Parathyroid adenoma (tissue), 2 donors: ENCODE data around the gene CEP164.

Experiments
- H2AFZ ChIP-seq: fragments of 300-600 bp; sonication (generic); one replicate; pipeline ENCODE4 v1.7.0; 2017; ENCODE audit warnings: antibody characterized with exemption, mild to moderate bottlenecking
- H3K27ac ChIP-seq: fragments of 300-600 bp; sonication (generic); one replicate; pipeline ENCODE4 v1.7.0; 2017
- H3K27me3 ChIP-seq: fragments of 300-600 bp; sonication (generic); one replicate; pipeline ENCODE4 v1.7.0; 2017; ENCODE audit warnings: low read length; ENCODE audit not compliant: control insufficient read depth, insufficient read depth
- H3K36me3 ChIP-seq: fragments of 300-600 bp; sonication (generic); one replicate; pipeline ENCODE4 v1.7.0; 2017; ENCODE audit warnings: low read length; ENCODE audit not compliant: control insufficient read depth, insufficient read depth
- H3K4me1 ChIP-seq: fragments of 300-600 bp; sonication (generic); one replicate; pipeline ENCODE4 v1.7.0; 2017; ENCODE audit warnings: control low read depth
- H3K4me2 ChIP-seq: fragments of 300-600 bp; sonication (generic); one replicate; pipeline ENCODE4 v1.7.0; 2017; ENCODE audit warnings: low read length
- H3K4me3 ChIP-seq: fragments of 300-600 bp; sonication (generic); one replicate; pipeline ENCODE4 v1.7.0; 2017; ENCODE audit warnings: low read depth, low read length
- H3K79me2 ChIP-seq: fragments of 300-600 bp; sonication (generic); one replicate; pipeline ENCODE4 v1.7.0; 2017; ENCODE audit warnings: control low read depth
- H3K9ac ChIP-seq: fragments of 300-600 bp; sonication (generic); one replicate; pipeline ENCODE4 v1.7.0; 2017; ENCODE audit warnings: mild to moderate bottlenecking
- H3K9me3 ChIP-seq: fragments of 300-600 bp; sonication (generic); one replicate; pipeline ENCODE4 v1.7.0; 2017; ENCODE audit warnings: low read length; ENCODE audit not compliant: control insufficient read depth
- TF ChIP-seq, protein P1 (sequence below): fragments of 300-600 bp; sonication (generic); IDR thresholded peaks from one replicate; pipeline ENCODE4 v1.7.0; 2017; ENCODE audit warnings: antibody characterized with exemption, mild to moderate bottlenecking
- donor health status: primary hyperparathyroidism.

Gene CEP164

DNA sequence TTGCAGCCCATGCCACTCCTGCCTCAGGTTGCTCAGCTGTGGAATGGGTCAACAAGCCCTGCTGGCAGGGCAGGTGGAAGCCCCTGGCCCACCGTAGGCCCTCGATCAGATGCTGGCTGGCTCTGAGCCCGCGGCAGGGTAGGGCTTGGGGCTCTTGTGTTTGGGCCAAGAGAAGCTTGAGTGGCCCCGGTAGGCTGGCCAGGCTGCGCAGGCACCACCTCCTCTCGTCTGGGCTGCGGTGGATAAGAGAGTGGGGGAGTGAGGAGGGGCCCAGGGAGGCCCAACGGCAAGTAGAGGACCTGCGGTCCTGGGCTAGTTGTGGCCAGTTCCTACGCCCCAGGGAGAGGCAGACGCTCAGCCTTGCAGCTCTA lies 115.2 kb downstream of the CEP164 start:
- Histone ChIP-seq H3K27ac (no peak overlapping the region), H3K9me3 (no peaks in the 10 kb centered on the region)

DNA sequence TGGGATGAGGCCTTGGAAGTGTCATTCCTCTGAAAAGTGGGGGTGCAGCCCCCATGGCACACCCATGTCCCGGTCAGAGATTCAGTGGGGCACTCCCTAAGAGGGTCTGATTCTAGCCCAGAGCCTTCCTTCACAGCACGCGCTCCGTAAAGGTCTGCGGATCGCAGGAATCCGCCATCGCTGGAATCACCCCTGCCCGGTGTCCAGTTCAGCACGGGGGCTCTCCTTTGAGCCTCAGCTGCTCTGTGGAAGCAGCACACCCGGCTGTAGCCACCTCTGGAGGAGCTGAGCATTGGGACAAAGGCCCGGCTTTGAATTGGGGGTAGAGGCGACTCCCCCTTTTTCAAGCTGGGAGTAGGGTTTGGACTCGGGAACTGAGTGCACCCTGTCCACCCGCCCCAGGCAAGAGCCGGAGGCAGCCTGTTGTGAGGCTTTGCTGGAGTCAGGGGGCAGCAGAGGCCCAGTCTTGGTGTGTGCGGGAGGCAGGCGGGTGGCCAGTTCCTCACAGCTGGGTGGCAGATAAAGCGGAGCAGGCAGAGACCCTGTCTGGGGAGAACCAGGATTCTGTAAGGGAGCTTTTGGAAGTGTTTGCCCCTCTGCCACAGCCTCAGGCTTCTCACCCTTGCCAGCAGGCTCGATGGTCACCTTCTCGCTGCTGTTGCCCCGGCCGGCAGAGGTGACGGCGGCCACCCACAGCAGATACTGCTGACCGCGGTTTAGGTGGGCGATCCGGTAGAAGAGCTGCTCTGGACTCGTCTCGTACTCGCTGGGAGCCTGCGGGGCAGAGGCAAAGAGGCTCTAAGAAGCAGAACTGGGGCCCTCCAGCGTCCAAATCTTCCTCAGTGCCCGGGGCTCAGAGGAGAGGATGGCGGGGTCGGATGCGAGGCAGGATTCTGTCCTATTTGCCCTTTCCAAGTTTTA lies 115.9 kb downstream of the CEP164 start:
- no peak overlapping the region for H3K27ac ChIP-seq
- no peak overlapping the region for H3K4me2 ChIP-seq
- H3K79me2 ChIP-seq = no peaks in the 10 kb centered on the region
- no peaks in the 10 kb centered on the region for H3K36me3 ChIP-seq
- H3K4me1 ChIP-seq = no peaks in the 10 kb centered on the region
- no peak overlapping the region for H2AFZ ChIP-seq
- no peak overlapping the region for H3K4me3 ChIP-seq
- no peaks in the 10 kb centered on the region for H3K9me3 ChIP-seq
- H3K9ac ChIP-seq = no peak overlapping the region
- no peaks in the 10 kb centered on the region for H3K27me3 ChIP-seq
- TF ChIP-seq, protein P1, sequence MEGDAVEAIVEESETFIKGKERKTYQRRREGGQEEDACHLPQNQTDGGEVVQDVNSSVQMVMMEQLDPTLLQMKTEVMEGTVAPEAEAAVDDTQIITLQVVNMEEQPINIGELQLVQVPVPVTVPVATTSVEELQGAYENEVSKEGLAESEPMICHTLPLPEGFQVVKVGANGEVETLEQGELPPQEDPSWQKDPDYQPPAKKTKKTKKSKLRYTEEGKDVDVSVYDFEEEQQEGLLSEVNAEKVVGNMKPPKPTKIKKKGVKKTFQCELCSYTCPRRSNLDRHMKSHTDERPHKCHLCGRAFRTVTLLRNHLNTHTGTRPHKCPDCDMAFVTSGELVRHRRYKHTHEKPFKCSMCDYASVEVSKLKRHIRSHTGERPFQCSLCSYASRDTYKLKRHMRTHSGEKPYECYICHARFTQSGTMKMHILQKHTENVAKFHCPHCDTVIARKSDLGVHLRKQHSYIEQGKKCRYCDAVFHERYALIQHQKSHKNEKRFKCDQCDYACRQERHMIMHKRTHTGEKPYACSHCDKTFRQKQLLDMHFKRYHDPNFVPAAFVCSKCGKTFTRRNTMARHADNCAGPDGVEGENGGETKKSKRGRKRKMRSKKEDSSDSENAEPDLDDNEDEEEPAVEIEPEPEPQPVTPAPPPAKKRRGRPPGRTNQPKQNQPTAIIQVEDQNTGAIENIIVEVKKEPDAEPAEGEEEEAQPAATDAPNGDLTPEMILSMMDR = no peak

More for the DNA sequence above, 115.2 kb downstream of the CEP164 start:
- TF ChIP-seq, protein P1 = no peak
- H3K4me3 ChIP-seq = no peak overlapping the region
- H2AFZ ChIP-seq = no peak overlapping the region
- no peaks in the 10 kb centered on the region for H3K36me3 ChIP-seq
- H3K27me3 ChIP-seq = no peaks in the 10 kb centered on the region
- no peaks in the 10 kb centered on the region for H3K79me2 ChIP-seq
- no peaks in the 10 kb centered on the region for H3K4me1 ChIP-seq
- no peak overlapping the region for H3K9ac ChIP-seq
- no peak overlapping the region for H3K4me2 ChIP-seq

- no peaks in the 10 kb centered on the region for H3K36me3 ChIP-seq
Measured at GRCh38 chr11:117444256-117444655, 116.6 kb downstream of the CEP164 start.

DNA sequence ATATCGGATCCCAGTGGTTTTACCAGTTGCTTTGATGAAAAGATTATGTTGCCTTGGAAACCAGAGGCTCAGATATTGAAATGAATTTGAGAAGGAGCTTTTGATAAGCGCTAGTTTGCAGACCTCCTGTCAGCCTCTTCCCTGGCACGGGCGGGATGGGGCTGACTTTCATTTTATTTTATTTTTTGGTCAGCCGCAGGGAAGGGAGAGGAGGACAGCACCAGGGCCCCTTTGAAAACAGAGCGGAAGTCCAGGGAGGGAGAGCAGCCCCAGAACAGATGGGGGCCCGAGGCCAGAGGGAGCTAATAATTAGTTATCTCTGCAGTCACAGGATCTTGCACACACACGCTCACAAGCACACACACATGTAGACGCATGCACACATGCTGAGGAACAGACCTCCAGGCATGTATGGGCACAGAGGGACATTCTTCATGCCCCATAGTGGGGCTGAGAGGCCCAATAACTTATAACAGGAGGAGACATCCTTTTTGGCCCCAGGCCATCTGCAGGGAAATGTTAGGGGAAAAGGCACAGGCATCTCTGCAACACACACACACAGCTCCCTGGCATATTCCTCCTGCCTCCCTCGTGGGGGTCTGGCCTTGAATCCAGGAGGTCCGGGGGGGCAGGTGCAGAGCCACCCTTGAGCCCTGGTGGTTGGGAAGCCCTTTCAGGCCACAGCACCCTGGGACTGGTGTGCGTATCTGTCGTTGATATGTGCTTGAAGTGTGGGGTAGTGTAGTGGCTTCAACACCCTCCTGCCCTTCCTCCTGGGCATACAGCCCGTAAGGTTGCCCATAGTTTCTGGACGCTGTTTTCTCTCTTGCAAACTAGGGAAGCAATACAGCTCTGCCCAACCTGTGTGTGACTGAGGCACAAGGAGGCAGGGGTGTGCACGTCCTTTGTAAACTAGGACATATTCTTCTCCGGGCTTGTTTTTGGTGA lies 117.3 kb downstream of the CEP164 start:
- Histone ChIP-seq H3K9ac (no peak overlapping the region), H3K9me3 (no peaks in the 10 kb centered on the region), H3K27me3 (no peaks in the 10 kb centered on the region), H3K27ac (no peak overlapping the region), H3K4me3 (no peak overlapping the region), H2AFZ (no peak overlapping the region), H3K36me3 (no peaks in the 10 kb centered on the region), H3K4me1 (no peaks in the 10 kb centered on the region), H3K79me2 (no peaks in the 10 kb centered on the region), H3K4me2 (no peak overlapping the region)
- TF ChIP-seq, protein P1 = no peak

More at GRCh38 chr11:117444256-117444655, 116.6 kb downstream of the CEP164 start:
- TF ChIP-seq, protein P1 = no peak
- no peaks in the 10 kb centered on the region for H3K4me1 ChIP-seq
- no peaks in the 10 kb centered on the region for H3K9me3 ChIP-seq
- H2AFZ ChIP-seq = no peak overlapping the region
- H3K4me2 ChIP-seq = no peak overlapping the region
- no peak overlapping the region for H3K27ac ChIP-seq
- no peak overlapping the region for H3K4me3 ChIP-seq
- H3K27me3 ChIP-seq = no peaks in the 10 kb centered on the region
- H3K9ac ChIP-seq = no peak overlapping the region
- no peaks in the 10 kb centered on the region for H3K79me2 ChIP-seq
